Thyroid gland (tissue), 4 donors: Measurements from ENCODE around the gene DCPS.

ENCODE experiments used
- POLR2A ChIP-seq, 2 donors: fragments of 450-650 bp; IDR thresholded peaks; one replicate each; pipeline ENCODE4 v1.6.1; 2017; ENCODE audit warnings: antibody characterized with exemption in 2 of 2, mild to moderate bottlenecking in 2 of 2, moderate library complexity in 1 of 2
- TF ChIP-seq, protein P1 (sequence below), 6 experiments: fragments of 200-600 bp in 3 of 6; fragments of 450-650 bp in 3 of 6; sonication (generic) in 3 of 6; IDR thresholded peaks; one replicate each; pipeline ENCODE4 v1.5.1; 2016 to 2019; ENCODE audit warnings: antibody characterized with exemption in 6 of 6, mild to moderate bottlenecking in 2 of 6, inconsistent platforms in 1 of 6, moderate library complexity in 1 of 6

GRCh38 chr11:126254819-126255218 lies 49.0 kb upstream of the DCPS start:
- TF ChIP-seq, protein P1, sequence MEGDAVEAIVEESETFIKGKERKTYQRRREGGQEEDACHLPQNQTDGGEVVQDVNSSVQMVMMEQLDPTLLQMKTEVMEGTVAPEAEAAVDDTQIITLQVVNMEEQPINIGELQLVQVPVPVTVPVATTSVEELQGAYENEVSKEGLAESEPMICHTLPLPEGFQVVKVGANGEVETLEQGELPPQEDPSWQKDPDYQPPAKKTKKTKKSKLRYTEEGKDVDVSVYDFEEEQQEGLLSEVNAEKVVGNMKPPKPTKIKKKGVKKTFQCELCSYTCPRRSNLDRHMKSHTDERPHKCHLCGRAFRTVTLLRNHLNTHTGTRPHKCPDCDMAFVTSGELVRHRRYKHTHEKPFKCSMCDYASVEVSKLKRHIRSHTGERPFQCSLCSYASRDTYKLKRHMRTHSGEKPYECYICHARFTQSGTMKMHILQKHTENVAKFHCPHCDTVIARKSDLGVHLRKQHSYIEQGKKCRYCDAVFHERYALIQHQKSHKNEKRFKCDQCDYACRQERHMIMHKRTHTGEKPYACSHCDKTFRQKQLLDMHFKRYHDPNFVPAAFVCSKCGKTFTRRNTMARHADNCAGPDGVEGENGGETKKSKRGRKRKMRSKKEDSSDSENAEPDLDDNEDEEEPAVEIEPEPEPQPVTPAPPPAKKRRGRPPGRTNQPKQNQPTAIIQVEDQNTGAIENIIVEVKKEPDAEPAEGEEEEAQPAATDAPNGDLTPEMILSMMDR (IDR thresholded peaks at IDR 0.05): no peak
- no peak for TF ChIP-seq POLR2A (IDR thresholded peaks at IDR 0.05)
